Natural killer cell treated with Interleukin-12 subunit alpha and Interleukin-12 subunit beta and Interleukin-15 and Interleukin-18, amount 100 ng/mL, for 72 hours (primary cell): ENCODE measurements around the gene GPR33. TPM values are rescaled to one million over a fixed set of nuclear protein-coding genes. Genes with fewer than 3 reads are reported as not detected.

Experiments
- ATAC-seq, 2 donors: fragments of 150-1000 bp; cut with Tn5 transposase in 1 of 2; sonication (Bioruptor Pico), chemical (Tn5 transposase) in 1 of 2; 2 replicates each; pipeline ENCODE4 v1.10.0; 2021
- DNase-seq: peaks from one replicate; pipeline ENCODE4 v3.0.0; 2022; ENCODE audit warnings: low spot score
- H3K27ac Mint-ChIP-seq, 2 donors: 1 replicate in 1 of 2; 2 replicates in 1 of 2; pipeline ENCODE4 v1.8.0; 2022; ENCODE audit warnings: mixed read lengths in 2 of 2, mild to moderate bottlenecking in 1 of 2, moderate library complexity in 1 of 2
- H3K27me3 Mint-ChIP-seq, 2 donors: 1 replicate in 1 of 2; 2 replicates in 1 of 2; pipeline ENCODE4 v1.8.0; 2022; ENCODE audit warnings: mixed read lengths in 2 of 2
- H3K36me3 Mint-ChIP-seq: one replicate; pipeline ENCODE4 v1.8.0; 2022; ENCODE audit warnings: mixed read lengths
- H3K4me1 Mint-ChIP-seq, 2 donors: 1 replicate in 1 of 2; 2 replicates in 1 of 2; pipeline ENCODE4 v1.8.0; 2022; ENCODE audit warnings: low read depth in 2 of 2, mixed read lengths in 2 of 2, mild to moderate bottlenecking in 1 of 2
- H3K4me3 Mint-ChIP-seq: one replicate; pipeline ENCODE4 v1.8.0; 2022; ENCODE audit warnings: mixed read lengths
- H3K9me3 Mint-ChIP-seq: 2 replicates; pipeline ENCODE4 v1.8.0; 2022; ENCODE audit warnings: mixed read lengths
- total RNA-seq, 2 donors: library from RNA; stranded (reverse); gene quantifications; one replicate each; pipeline ENCODE4 v1.2.3, GENCODE V29; 2022

GPR33 gene
- not detected for total RNA-seq

- Mint-ChIP-seq H3K4me1 (no peaks in the 10 kb centered on the region), H3K9me3 (no peaks in the 10 kb centered on the region), H3K27ac (no peak within 1 kb of the TSS), H3K36me3 (no peaks in the 10 kb centered on the region), H3K4me3 (no peak within 1 kb of the TSS), H3K27me3 (peaks cover 11 to 26% of the 10 kb centered on the region in 2 donors)
- ATAC-seq (no peak), DNase-seq (no peak)
Observed at GRCh38 chr14:31487886-31488285, at the start of gene GPR33. Gene GPR33, minus strand, starts transcription at chr14:31488039. Its CDS starts 4,074 bp downstream, at chr14:31483965.

GRCh38 chr14:31536201-31536960, 48.5 kb upstream of the GPR33 start:
- Mint-ChIP-seq H3K4me1 (no peaks in the 10 kb centered on the region), H3K27me3 (peaks cover 19 to 35% of the 10 kb centered on the region in 2 donors), H3K9me3 (no peaks in the 10 kb centered on the region), H3K4me3 (no peak overlapping the region), H3K27ac (no peak overlapping the region), H3K36me3 (no peaks in the 10 kb centered on the region)
- no peak for ATAC-seq
- DNase-seq, result no peak

- Mint-ChIP-seq H3K27me3 (peaks cover 8 to 14% of the 10 kb centered on the region in 2 donors), H3K4me3 (no peak overlapping the region), H3K4me1 (no peaks in the 10 kb centered on the region), H3K36me3 (no peaks in the 10 kb centered on the region), H3K9me3 (no peaks in the 10 kb centered on the region), H3K27ac (no peak overlapping the region)
- DNase-seq, result no peak
- no peak for ATAC-seq
Observed at GRCh38 chr14:31530136-31530535, 42.3 kb upstream of the GPR33 start.

- Mint-ChIP-seq H3K9me3 (no peaks in the 10 kb centered on the region), H3K27me3 (peaks cover 8 to 14% of the 10 kb centered on the region in 2 donors), H3K4me3 (no peak overlapping the region), H3K36me3 (no peaks in the 10 kb centered on the region), H3K27ac (no peak overlapping the region), H3K4me1 (no peaks in the 10 kb centered on the region)
- DNase-seq (no peak), ATAC-seq (no peak)
Observed at GRCh38 chr14:31529053-31529452, 41.2 kb upstream of the GPR33 start.

GRCh38 chr14:31527546-31527945, 39.7 kb upstream of the GPR33 start:
- Mint-ChIP-seq H3K4me3 (no peak overlapping the region), H3K4me1 (no peaks in the 10 kb centered on the region), H3K9me3 (no peaks in the 10 kb centered on the region), H3K36me3 (no peaks in the 10 kb centered on the region), H3K27me3 (peaks cover 12 to 13% of the 10 kb centered on the region in 2 donors), H3K27ac (no peak overlapping the region)
- DNase-seq (no peak), ATAC-seq (no peak)

- Mint-ChIP-seq H3K4me1 (no peaks in the 10 kb centered on the region), H3K27me3 (peaks cover 8 to 10% of the 10 kb centered on the region in 2 donors), H3K27ac (no peak overlapping the region), H3K4me3 (no peak overlapping the region), H3K36me3 (no peaks in the 10 kb centered on the region), H3K9me3 (no peaks in the 10 kb centered on the region)
- ATAC-seq, result peak in 1 of 2 donors; percentile 40
- DNase-seq, result no peak
Observed at GRCh38 chr14:31527087-31527486, 39.2 kb upstream of the GPR33 start.

- H3K4me1 Mint-ChIP-seq, result no peaks in the 10 kb centered on the region
- H3K27me3 Mint-ChIP-seq, result peaks cover 6 to 18% of the 10 kb centered on the region in 2 donors
- H3K27ac Mint-ChIP-seq, result no peak overlapping the region
- ATAC-seq (no peak), DNase-seq (no peak)
- H3K9me3 Mint-ChIP-seq, result no peaks in the 10 kb centered on the region
- no peak overlapping the region for H3K4me3 Mint-ChIP-seq
- no peaks in the 10 kb centered on the region for H3K36me3 Mint-ChIP-seq
Observed at GRCh38 chr14:31510855-31511254, 23.0 kb upstream of the GPR33 start.

GRCh38 chr14:31510222-31510621, 22.4 kb upstream of the GPR33 start:
- Mint-ChIP-seq H3K4me1 (no peaks in the 10 kb centered on the region), H3K4me3 (no peak overlapping the region), H3K27me3 (peaks cover 8 to 24% of the 10 kb centered on the region in 2 donors), H3K9me3 (no peaks in the 10 kb centered on the region), H3K36me3 (no peaks in the 10 kb centered on the region), H3K27ac (no peak overlapping the region)
- ATAC-seq, result no peak
- no peak for DNase-seq

- no peaks in the 10 kb centered on the region for H3K36me3 Mint-ChIP-seq
- H3K27ac Mint-ChIP-seq, result no peak overlapping the region
- DNase-seq, result no peak
- no peaks in the 10 kb centered on the region for H3K4me1 Mint-ChIP-seq
- peaks cover 8 to 24% of the 10 kb centered on the region in 2 donors for H3K27me3 Mint-ChIP-seq
- ATAC-seq, result no peak
- no peak overlapping the region for H3K4me3 Mint-ChIP-seq
- no peaks in the 10 kb centered on the region for H3K9me3 Mint-ChIP-seq
Observed at GRCh38 chr14:31508135-31508534, 20.3 kb upstream of the GPR33 start.

GRCh38 chr14:31505411-31505810, 17.6 kb upstream of the GPR33 start:
- H3K4me1 Mint-ChIP-seq, result no peaks in the 10 kb centered on the region
- no peaks in the 10 kb centered on the region for H3K36me3 Mint-ChIP-seq
- ATAC-seq (no peak), DNase-seq (no peak)
- no peaks in the 10 kb centered on the region for H3K9me3 Mint-ChIP-seq
- no peak overlapping the region for H3K27ac Mint-ChIP-seq
- no peak overlapping the region for H3K4me3 Mint-ChIP-seq
- H3K27me3 Mint-ChIP-seq, result peaks cover 12 to 38% of the 10 kb centered on the region in 2 donors

GRCh38 chr14:31501870-31502269, 14.0 kb upstream of the GPR33 start:
- Mint-ChIP-seq H3K4me1 (no peaks in the 10 kb centered on the region), H3K36me3 (no peaks in the 10 kb centered on the region), H3K27ac (no peak overlapping the region), H3K4me3 (no peak overlapping the region), H3K9me3 (no peaks in the 10 kb centered on the region), H3K27me3 (peaks cover 21 to 55% of the 10 kb centered on the region in 2 donors)
- DNase-seq (no peak), ATAC-seq (no peak)

GRCh38 chr14:31492759-31493498, 5.1 kb upstream of the GPR33 start:
- ATAC-seq, result no peak
- H3K4me3 Mint-ChIP-seq, result no peak overlapping the region
- H3K27ac Mint-ChIP-seq, result no peak overlapping the region
- no peaks in the 10 kb centered on the region for H3K9me3 Mint-ChIP-seq
- DNase-seq, result no peak
- H3K36me3 Mint-ChIP-seq, result no peaks in the 10 kb centered on the region
- H3K27me3 Mint-ChIP-seq, result peaks cover 20 to 39% of the 10 kb centered on the region in 2 donors
- no peaks in the 10 kb centered on the region for H3K4me1 Mint-ChIP-seq

GRCh38 chr14:31489691-31490090, 1.9 kb upstream of the GPR33 start:
- H3K4me1 Mint-ChIP-seq, result no peaks in the 10 kb centered on the region
- no peak overlapping the region for H3K27ac Mint-ChIP-seq
- no peaks in the 10 kb centered on the region for H3K9me3 Mint-ChIP-seq
- peaks cover 5 to 16% of the 10 kb centered on the region in 2 donors for H3K27me3 Mint-ChIP-seq
- no peak for DNase-seq
- ATAC-seq, result no peak
- H3K36me3 Mint-ChIP-seq, result no peaks in the 10 kb centered on the region
- H3K4me3 Mint-ChIP-seq, result no peak overlapping the region

GRCh38 chr14:31486764-31487163, 1.1 kb downstream of the GPR33 start:
- DNase-seq (no peak), ATAC-seq (no peak)
- Mint-ChIP-seq H3K4me1 (no peaks in the 10 kb centered on the region), H3K36me3 (no peaks in the 10 kb centered on the region), H3K4me3 (no peak overlapping the region), H3K27ac (no peak overlapping the region), H3K27me3 (peaks cover 10 to 22% of the 10 kb centered on the region in 2 donors), H3K9me3 (no peaks in the 10 kb centered on the region)
